HCT116 (cell line): ENCODE results near the gene PTGIS. TPM values are rescaled to one million over a fixed set of nuclear protein-coding genes. Genes with fewer than 3 reads are reported as not detected.

Experiments
- ATAC-seq: fragments of 200-7000 bp; cut with Tn5 transposase; 2 replicates; pipeline ENCODE4 v1.9.1; 2020; ENCODE audit warnings: mild to moderate bottlenecking, moderate library complexity
- BruUV-seq: library from RNA; stranded (reverse); fragments of 400-500 nt; replicated peaks from 2 replicates; lab custom pipeline; 2021; lab: Mats Ljungman, UMichigan
- CTCF ChIA-PET: fragments of 300-600 bp; sonication (Branson Sonifier 250); formaldehyde crosslinking; loops from one replicate; lab custom pipeline; 2021; ENCODE audit warnings: antibody characterized with exemption; lab: Charles Lee
- POLR2A ChIA-PET: fragments of 300-600, 350-600 bp; sonication (Branson Sonifier 250); formaldehyde crosslinking; loops from one replicate; lab custom pipeline; 2021; ENCODE audit warnings: antibody characterized with exemption; lab: Charles Lee
- RAD21 ChIA-PET, 2 experiments: fragments of 300-600 bp; sonication (Branson Sonifier 250); formaldehyde crosslinking; loops; one replicate each; lab custom pipeline; 2023; ENCODE audit warnings: low total read pairs in 2 of 2; ENCODE audit not compliant: uncharacterized antibody in 2 of 2, unreplicated experiment in 2 of 2, low non-redundant PET in 1 of 2; lab: Charles Lee
- DNase-seq: peaks from one replicate; pipeline ENCODE4 v3.0.0-alpha.2; 2010; ENCODE audit warnings: low read depth, low spot score
- H2AFZ ChIP-seq: fragments of 200-600 bp; shearing (Covaris generic), sonication (generic); 2 replicates; pipeline ENCODE4 v1.6.1; 2017; ENCODE audit warnings: low read depth, mixed run types, mixed read lengths, antibody characterized with exemption, low read length; ENCODE audit not compliant: poor library complexity, severe bottlenecking
- H3K27ac ChIP-seq: 2 replicates; pipeline ENCODE4 v1.5.1; 2012; ENCODE audit warnings: low read depth, low read length
- H3K27me3 ChIP-seq: fragments of 200-600 bp; sonication (generic); 2 replicates; pipeline ENCODE4 v1.6.1; 2016; ENCODE audit warnings: mixed run types, low read length, mixed read lengths; ENCODE audit not compliant: insufficient read depth
- H3K36me3 ChIP-seq, 2 experiments: fragments of 200-500 bp in 1 of 2; fragments of 200-600 bp in 1 of 2; sonication (Bioruptor generic) in 1 of 2; sonication (generic) in 1 of 2; 2 replicates each; pipeline versions ENCODE4 v1.5.1 to v1.6.1; 2014 to 2016; ENCODE audit warnings: low read length in 2 of 2, inconsistent platforms in 1 of 2, mixed read lengths in 1 of 2, mixed run types in 1 of 2; ENCODE audit not compliant: insufficient read depth in 2 of 2, control insufficient read depth in 1 of 2
- H3K4me1 ChIP-seq, 2 experiments: fragments of 200-600 bp in 1 of 2; sonication (generic) in 1 of 2; 2 replicates each; pipeline versions ENCODE4 v1.5.1 to v1.6.1; 2012 to 2017; ENCODE audit warnings: low read length in 2 of 2, inconsistent platforms in 1 of 2, mild to moderate bottlenecking in 1 of 2, mixed read lengths in 1 of 2, mixed run types in 1 of 2, moderate library complexity in 1 of 2; ENCODE audit not compliant: insufficient read depth in 2 of 2, control insufficient read depth in 1 of 2
- H3K4me2 ChIP-seq: fragments of 200-600 bp; sonication (generic); 2 replicates; pipeline ENCODE4 v1.6.1; 2017; ENCODE audit warnings: mixed run types, low read length, mixed read lengths
- H3K4me3 ChIP-seq, 2 experiments: fragments of 200-600 bp in 1 of 2; sonication (generic) in 1 of 2; replicated peaks in 1 of 2; 2 replicates each; pipeline ENCODE4 v1.5.1; 2011 to 2016; ENCODE audit warnings: low read length in 2 of 2, control low read depth in 1 of 2, low read depth in 1 of 2, mild to moderate bottlenecking in 1 of 2, mixed read lengths in 1 of 2, mixed run types in 1 of 2
- H3K79me2 ChIP-seq: fragments of 200-600 bp; sonication (generic); 2 replicates; pipeline ENCODE4 v1.6.1; 2017; ENCODE audit warnings: mild to moderate bottlenecking, mixed run types, low read length, moderate library complexity, mixed read lengths; ENCODE audit not compliant: insufficient read depth
- H3K9ac ChIP-seq: fragments of 200-600 bp; sonication (generic); 2 replicates; pipeline ENCODE4 v1.6.1; 2016; ENCODE audit warnings: low read length, mixed read lengths
- H3K9me2 ChIP-seq: fragments of 200-600 bp; sonication (generic), shearing (Covaris generic); 2 replicates; pipeline ENCODE4 v1.6.1; 2017; ENCODE audit warnings: mixed run types, mild to moderate bottlenecking, moderate library complexity; ENCODE audit not compliant: insufficient read depth
- H3K9me3 ChIP-seq, 2 experiments: fragments of 200-500 bp in 1 of 2; fragments of 200-600 bp in 1 of 2; sonication (Bioruptor generic) in 1 of 2; sonication (generic) in 1 of 2; 2 replicates each; pipeline ENCODE4 v1.6.1; 2014 to 2017; ENCODE audit warnings: low read length in 2 of 2, mixed read lengths in 2 of 2, inconsistent platforms in 1 of 2, low read depth in 1 of 2, mild to moderate bottlenecking in 1 of 2, mixed run types in 1 of 2, moderate library complexity in 1 of 2; ENCODE audit not compliant: control insufficient read depth in 1 of 2, insufficient read depth in 1 of 2
- H4K20me1 ChIP-seq: fragments of 200-600 bp; sonication (generic), shearing (Covaris generic); 2 replicates; pipeline ENCODE4 v1.6.1; 2017; ENCODE audit warnings: mixed run types, mild to moderate bottlenecking, moderate library complexity; ENCODE audit not compliant: insufficient read depth
- CBX3 ChIP-seq: IDR thresholded peaks from 2 replicates; pipeline ENCODE4 v1.6.1; 2012; ENCODE audit warnings: low read depth
- CEBPB ChIP-seq: IDR thresholded peaks from 2 replicates; pipeline ENCODE4 v1.6.1; 2012; ENCODE audit warnings: low read depth
- ELF1 ChIP-seq: IDR thresholded peaks from 2 replicates; pipeline ENCODE4 v1.6.1; 2012; ENCODE audit warnings: low read depth, borderline replicate concordance
- EZH2 ChIP-seq: fragments of 200-600 bp; sonication (generic); IDR thresholded peaks from 2 replicates; pipeline ENCODE4 v1.6.1; 2017; ENCODE audit warnings: antibody characterized with exemption, mixed run types
- EZH2phosphoT487 ChIP-seq: fragments of 200-600 bp; IDR thresholded peaks from 2 replicates; pipeline ENCODE4 v1.6.1; 2018; ENCODE audit warnings: antibody characterized with exemption, borderline replicate concordance
- FOSL1 ChIP-seq: IDR thresholded peaks from 2 replicates; pipeline ENCODE4 v1.6.1; 2012; ENCODE audit warnings: low read depth
- JUND ChIP-seq: IDR thresholded peaks from 2 replicates; pipeline ENCODE4 v1.6.1; 2012
- MAX ChIP-seq: IDR thresholded peaks from 2 replicates; pipeline ENCODE4 v1.6.1; 2012
- POLR2AphosphoS5 ChIP-seq: IDR thresholded peaks from 2 replicates; pipeline ENCODE4 v1.6.1; 2011; ENCODE audit warnings: mild to moderate bottlenecking, low read depth, low read length, moderate library complexity
- SIN3A ChIP-seq: IDR thresholded peaks from 2 replicates; pipeline ENCODE4 v1.6.1; 2012; ENCODE audit warnings: low read depth
- TCF7L2 ChIP-seq: IDR thresholded peaks from 2 replicates; pipeline ENCODE4 v1.7.0; 2011; ENCODE audit warnings: borderline replicate concordance, inconsistent platforms; ENCODE audit not compliant: insufficient read depth, insufficient read length; ENCODE audit errors: extremely low read depth
- YY1 ChIP-seq: IDR thresholded peaks from 2 replicates; pipeline ENCODE4 v1.6.1; 2011; ENCODE audit warnings: low read length, low read depth, moderate library complexity, mild to moderate bottlenecking; ENCODE audit not compliant: insufficient replicate concordance; ENCODE audit errors: extremely low read depth
- ZFX ChIP-seq: fragments of 450-650 bp; IDR thresholded peaks from 2 replicates; pipeline ENCODE4 v1.6.1; 2017
- ZNF274 ChIP-seq: fragments of 200-500 bp; sonication (Bioruptor generic); IDR thresholded peaks from 2 replicates; pipeline ENCODE4 v1.6.1; 2014; ENCODE audit warnings: mild to moderate bottlenecking, low read depth, low read length, inconsistent platforms
- intact Hi-C: fragments of 100-400 bp; cut with micrococcal nuclease; formaldehyde crosslinking; loops from 2 replicates; pipeline ENCODE4 v1.10.0; 2022
- total RNA-seq: library from RNA; stranded (reverse); gene quantifications from one replicate; pipeline ENCODE4 v1.2.1, GENCODE V29; 2021; ENCODE audit not compliant: unreplicated experiment
- TF ChIP-seq, protein P1 (sequence below): IDR thresholded peaks from 2 replicates; pipeline ENCODE4 v1.6.1; 2012
- TF ChIP-seq, protein P2 (sequence below): IDR thresholded peaks from 2 replicates; pipeline ENCODE4 v1.6.1; 2011; ENCODE audit warnings: mild to moderate bottlenecking, low read length, moderate library complexity; ENCODE audit not compliant: insufficient replicate concordance; ENCODE audit errors: extremely low read depth

PTGIS gene
- total RNA-seq, 1 experiment from 2014 or later, result 0.25 TPM

GRCh38 chr20:49595811-49596561, 28.0 kb upstream of the PTGIS start:
- ChIA-PET CTCF (interaction anchor here (1.3 to 1.5 kb wide), 2 partner anchors 13 to 15 kb away, joined by 3 to 4 read pairs; no protein-coding TSS in a partner anchor), POLR2A (no interaction called here), RAD21 (no interaction called here)
- H3K9me2 ChIP-seq, result no peaks in the 10 kb centered on the region
- BruUV-seq, result no TSS peak
- no peak for DNase-seq
- H3K4me1 ChIP-seq, result peaks cover 17 to 38% of the 10 kb centered on the region in 2 experiments
- H4K20me1 ChIP-seq, result no peaks in the 10 kb centered on the region
- intact Hi-C loops, result no loop called here
- H3K27ac ChIP-seq, result no peak overlapping the region
- no peak overlapping the region; a peak in 1 of 4 replicates for H3K4me3 ChIP-seq
- H3K36me3 ChIP-seq, result no peaks in the 10 kb centered on the region
- peak; percentile 49 for ATAC-seq
- H3K27me3 ChIP-seq, result no peaks in the 10 kb centered on the region
- H3K79me2 ChIP-seq, result no peaks in the 10 kb centered on the region
- no peak overlapping the region for H3K9ac ChIP-seq
- no peak overlapping the region for H2AFZ ChIP-seq
- no peaks in the 10 kb centered on the region for H3K9me3 ChIP-seq
- TF ChIP-seq JUND (no peak), MAX (no peak), POLR2AphosphoS5 (no peak), EZH2 (no peak), FOSL1 (peak; percentile 17; the same call in 1 of the 2 replicates), CBX3 (no peak), TCF7L2 (peak; percentile 16), YY1 (no peak), ZFX (no peak), ELF1 (no peak), EZH2phosphoT487 (no peak), SIN3A (no peak), CEBPB (no peak), ZNF274 (no peak)
- TF ChIP-seq, protein P1, sequence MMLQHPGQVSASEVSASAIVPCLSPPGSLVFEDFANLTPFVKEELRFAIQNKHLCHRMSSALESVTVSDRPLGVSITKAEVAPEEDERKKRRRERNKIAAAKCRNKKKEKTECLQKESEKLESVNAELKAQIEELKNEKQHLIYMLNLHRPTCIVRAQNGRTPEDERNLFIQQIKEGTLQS, result no peak
- TF ChIP-seq, protein P2, sequence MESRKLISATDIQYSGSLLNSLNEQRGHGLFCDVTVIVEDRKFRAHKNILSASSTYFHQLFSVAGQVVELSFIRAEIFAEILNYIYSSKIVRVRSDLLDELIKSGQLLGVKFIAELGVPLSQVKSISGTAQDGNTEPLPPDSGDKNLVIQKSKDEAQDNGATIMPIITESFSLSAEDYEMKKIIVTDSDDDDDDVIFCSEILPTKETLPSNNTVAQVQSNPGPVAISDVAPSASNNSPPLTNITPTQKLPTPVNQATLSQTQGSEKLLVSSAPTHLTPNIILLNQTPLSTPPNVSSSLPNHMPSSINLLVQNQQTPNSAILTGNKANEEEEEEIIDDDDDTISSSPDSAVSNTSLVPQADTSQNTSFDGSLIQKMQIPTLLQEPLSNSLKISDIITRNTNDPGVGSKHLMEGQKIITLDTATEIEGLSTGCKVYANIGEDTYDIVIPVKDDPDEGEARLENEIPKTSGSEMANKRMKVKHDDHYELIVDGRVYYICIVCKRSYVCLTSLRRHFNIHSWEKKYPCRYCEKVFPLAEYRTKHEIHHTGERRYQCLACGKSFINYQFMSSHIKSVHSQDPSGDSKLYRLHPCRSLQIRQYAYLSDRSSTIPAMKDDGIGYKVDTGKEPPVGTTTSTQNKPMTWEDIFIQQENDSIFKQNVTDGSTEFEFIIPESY, result no peak
- peak overlapping the region; percentile 52 for H3K4me2 ChIP-seq
